ENCODE data around the gene RORB.
"Not testable (repeated sequence)": the region's sequence is repeated elsewhere in the genome, so short reads cannot be mapped to it uniquely, and the experiment has no call there.

The RORB gene

DNA sequence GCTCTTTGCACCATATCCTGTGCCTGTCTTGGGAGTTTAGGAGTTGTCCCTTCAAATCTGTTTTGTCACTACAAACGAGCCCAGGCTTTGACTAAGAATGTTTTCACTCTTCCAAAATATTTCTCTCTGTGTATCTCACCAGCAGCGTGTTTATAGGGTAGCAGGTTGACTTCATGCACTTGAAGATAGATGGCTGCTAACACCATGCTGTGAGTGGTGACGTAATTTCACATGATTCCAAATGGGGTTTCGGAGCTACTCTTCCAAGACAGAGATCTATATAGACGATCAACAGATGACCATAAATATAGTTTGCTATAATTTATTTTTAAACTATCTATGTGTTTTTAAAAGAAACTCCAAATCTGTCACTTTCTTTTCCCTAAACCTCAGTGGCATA is 30.6 kb downstream of the RORB start:
- Histone ChIP-seq H3K4me3 (no peak overlapping the region), H3K27ac (no peak overlapping the region)
- TF ChIP-seq, protein P1, sequence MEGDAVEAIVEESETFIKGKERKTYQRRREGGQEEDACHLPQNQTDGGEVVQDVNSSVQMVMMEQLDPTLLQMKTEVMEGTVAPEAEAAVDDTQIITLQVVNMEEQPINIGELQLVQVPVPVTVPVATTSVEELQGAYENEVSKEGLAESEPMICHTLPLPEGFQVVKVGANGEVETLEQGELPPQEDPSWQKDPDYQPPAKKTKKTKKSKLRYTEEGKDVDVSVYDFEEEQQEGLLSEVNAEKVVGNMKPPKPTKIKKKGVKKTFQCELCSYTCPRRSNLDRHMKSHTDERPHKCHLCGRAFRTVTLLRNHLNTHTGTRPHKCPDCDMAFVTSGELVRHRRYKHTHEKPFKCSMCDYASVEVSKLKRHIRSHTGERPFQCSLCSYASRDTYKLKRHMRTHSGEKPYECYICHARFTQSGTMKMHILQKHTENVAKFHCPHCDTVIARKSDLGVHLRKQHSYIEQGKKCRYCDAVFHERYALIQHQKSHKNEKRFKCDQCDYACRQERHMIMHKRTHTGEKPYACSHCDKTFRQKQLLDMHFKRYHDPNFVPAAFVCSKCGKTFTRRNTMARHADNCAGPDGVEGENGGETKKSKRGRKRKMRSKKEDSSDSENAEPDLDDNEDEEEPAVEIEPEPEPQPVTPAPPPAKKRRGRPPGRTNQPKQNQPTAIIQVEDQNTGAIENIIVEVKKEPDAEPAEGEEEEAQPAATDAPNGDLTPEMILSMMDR (IDR thresholded peaks at IDR 0.05): no peak
- no peak for DNase-seq (ENCODE audit: low spot score)

DNA sequence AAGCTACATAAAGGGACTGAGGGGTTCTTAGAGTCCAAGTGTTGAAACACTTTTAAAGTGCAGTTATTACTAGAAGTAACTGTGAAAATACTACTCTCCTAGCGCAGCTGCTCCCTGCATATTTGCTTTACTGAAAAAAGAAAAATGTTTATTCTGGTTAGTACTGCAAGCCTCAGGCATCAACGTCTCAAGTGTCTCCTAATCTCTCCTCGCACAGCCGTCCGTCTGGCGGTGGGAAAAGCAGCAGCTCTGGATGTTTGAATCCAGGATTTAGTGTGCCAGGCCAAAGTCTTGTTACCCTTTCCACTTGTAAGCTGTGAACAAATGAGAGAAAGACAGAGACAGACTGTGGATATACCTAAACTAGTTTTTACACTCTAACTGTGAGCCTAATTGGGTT is 31.1 kb downstream of the RORB start:
- no peak overlapping the region for H3K27ac ChIP-seq
- TF ChIP-seq, protein P1 (IDR thresholded peaks at IDR 0.05): no peak
- no peak overlapping the region for H3K4me3 ChIP-seq
- DNase-seq (ENCODE audit: low spot score): no peak

DNA sequence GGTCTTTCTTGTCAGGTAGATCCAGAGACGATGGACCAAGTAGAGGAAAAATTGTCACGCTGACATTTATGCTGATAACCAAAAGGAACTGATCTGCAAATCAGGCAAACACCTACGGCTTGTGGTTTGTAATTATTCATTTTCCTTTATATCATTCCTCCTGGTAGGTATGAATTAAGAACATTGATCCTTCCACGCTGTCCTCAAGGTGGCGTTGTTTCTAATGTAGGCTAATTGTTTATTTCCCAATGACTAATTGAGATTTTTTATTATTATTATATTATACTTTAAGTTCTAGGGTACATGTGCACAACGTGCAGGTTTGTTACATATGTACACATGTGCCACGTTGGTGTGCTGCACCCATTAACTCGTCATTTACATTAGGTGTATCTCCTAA is 33.3 kb downstream of the RORB start:
- not testable (repeated sequence) for DNase-seq (ENCODE audit: low spot score); H3K4me3 ChIP-seq; H3K27ac ChIP-seq

DNA sequence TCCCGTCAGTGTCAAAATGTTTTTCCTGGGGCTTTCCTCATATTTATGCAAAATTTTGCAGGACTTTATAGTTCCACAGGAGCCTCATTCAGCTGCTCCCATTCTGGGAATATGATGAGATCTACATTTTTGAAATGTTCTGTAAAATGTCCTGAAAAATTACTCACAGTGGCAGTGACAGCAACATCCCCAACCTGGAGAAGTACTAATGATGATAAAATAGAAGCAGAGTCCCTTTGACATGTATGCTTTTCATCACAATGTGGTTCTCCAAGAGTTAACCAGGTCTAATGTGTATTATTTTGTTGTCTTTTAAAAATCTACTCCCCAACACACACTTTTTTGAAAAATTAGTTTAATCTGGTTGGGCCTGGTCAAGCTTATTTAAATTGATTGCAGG is 36.1 kb downstream of the RORB start:
- DNase-seq (ENCODE audit: low spot score): no peak
- Histone ChIP-seq H3K27ac (no peak overlapping the region), H3K4me3 (no peak overlapping the region)
- TF ChIP-seq, protein P1 (IDR thresholded peaks at IDR 0.05): no peak

DNA sequence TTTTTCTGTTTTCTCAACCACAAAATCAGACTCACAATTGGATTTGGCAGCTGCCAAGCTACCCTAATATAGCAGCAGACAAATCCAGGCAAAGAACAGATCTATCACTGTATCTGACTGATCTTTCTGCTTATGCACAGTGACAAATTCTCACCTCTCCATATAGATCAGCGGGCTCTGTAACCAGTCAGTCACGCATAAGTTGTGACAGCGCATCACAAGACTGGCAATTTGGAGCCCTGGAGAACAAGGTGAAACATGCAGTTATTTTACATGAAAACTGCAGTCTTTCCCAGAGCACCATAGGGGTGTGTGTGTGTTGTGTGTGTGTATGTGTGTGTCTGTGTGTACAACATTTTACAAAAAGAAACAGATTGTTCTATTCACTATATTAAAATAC is 37.7 kb downstream of the RORB start:
- Histone ChIP-seq H3K27ac (no peak overlapping the region), H3K4me3 (no peak overlapping the region)
- DNase-seq (ENCODE audit: low spot score): no peak
- TF ChIP-seq, protein P1 (IDR thresholded peaks at IDR 0.05): no peak

DNA sequence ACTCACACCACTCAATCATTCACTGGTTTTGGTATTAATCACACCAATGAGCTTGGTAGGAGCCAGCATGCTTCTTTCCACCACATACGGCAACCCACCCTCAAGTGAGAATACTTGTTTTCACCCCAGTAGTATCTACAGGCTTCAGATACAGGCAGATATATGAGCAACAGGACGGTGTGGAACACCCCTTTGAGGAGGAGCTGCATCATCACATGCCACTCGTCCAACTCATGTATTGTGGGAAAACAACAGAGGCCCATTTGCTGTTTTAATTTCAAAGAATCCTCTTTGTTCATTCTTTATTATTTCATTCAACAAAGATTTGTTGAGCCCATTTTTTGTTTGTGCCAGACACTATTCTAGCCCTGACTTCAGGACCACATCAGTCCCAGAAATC is 46.0 kb downstream of the RORB start:
- DNase-seq (ENCODE audit: low spot score): no peak
- H3K4me3 ChIP-seq: no peak overlapping the region
- no peak overlapping the region for H3K27ac ChIP-seq
- TF ChIP-seq, protein P1 (IDR thresholded peaks at IDR 0.05): no peak

DNA sequence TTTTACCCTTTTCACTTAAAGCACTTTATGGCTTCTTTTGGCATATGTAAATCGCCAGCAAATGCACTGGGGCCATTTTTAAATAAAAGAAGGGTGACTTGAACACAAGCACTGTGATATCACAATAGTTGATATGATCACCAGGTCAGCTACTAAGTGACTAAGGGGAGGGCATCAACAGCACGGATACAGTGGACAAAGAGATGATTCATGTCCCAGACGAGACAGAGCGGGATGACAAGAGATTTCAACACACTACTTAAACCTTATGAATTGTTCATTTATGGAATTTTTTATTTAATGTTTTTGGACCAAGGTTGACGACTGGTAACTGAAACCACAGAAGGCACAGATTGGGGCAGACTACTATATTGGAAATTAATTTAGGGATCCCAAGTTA is 54.1 kb downstream of the RORB start:
- TF ChIP-seq, protein P1 (IDR thresholded peaks at IDR 0.05): no peak
- no peak for DNase-seq (ENCODE audit: low spot score)
- H3K4me3 ChIP-seq: no peak overlapping the region
- no peak overlapping the region for H3K27ac ChIP-seq

Measured in coronary artery (tissue), 2 donors.